SU-DHL-6 (cell line): Measurements from ENCODE around the gene GPHN.

Source experiments
- H2AFZ ChIP-seq: fragments of 200-600 bp; sonication (generic); 2 replicates; pipeline ENCODE4 v1.6.1; 2014; ENCODE audit warnings: low read depth, mild to moderate bottlenecking, moderate library complexity, mixed read lengths, antibody characterized with exemption, low read length; ENCODE audit not compliant: severe bottlenecking
- H3F3A ChIP-seq: fragments of 200-600 bp; shearing (Covaris generic); 2 replicates; pipeline ENCODE4 v1.6.0; 2016; ENCODE audit warnings: antibody characterized with exemption, mild to moderate bottlenecking; ENCODE audit not compliant: insufficient read depth
- H3K27ac ChIP-seq: fragments of 200-600 bp; sonication (generic); 2 replicates; pipeline ENCODE4 v1.5.1; 2016; ENCODE audit warnings: low read depth, mild to moderate bottlenecking, low read length, moderate library complexity, mixed read lengths
- H3K27me3 ChIP-seq: fragments of 200-600 bp; sonication (generic), shearing (Covaris generic); 2 replicates; pipeline ENCODE4 v1.6.0; 2014; ENCODE audit warnings: mild to moderate bottlenecking, low read length
- H3K36me3 ChIP-seq: fragments of 200-600 bp; sonication (generic); 2 replicates; pipeline ENCODE4 v1.6.1; 2014; ENCODE audit warnings: mild to moderate bottlenecking, low read length, mixed read lengths
- H3K4me2 ChIP-seq: fragments of 300-600, 200-600 bp; shearing (Covaris generic), sonication (generic); 2 replicates; pipeline ENCODE4 v1.6.0; 2014; ENCODE audit warnings: low read length, low read depth, mild to moderate bottlenecking; ENCODE audit not compliant: poor library complexity, severe bottlenecking
- H3K4me3 ChIP-seq: fragments of 200-600 bp; sonication (generic); 2 replicates; pipeline ENCODE4 v1.5.1; 2014; ENCODE audit warnings: antibody characterized with exemption, low read length, mild to moderate bottlenecking, mixed read lengths; ENCODE audit not compliant: insufficient read depth, poor library complexity, severe bottlenecking
- H3K79me2 ChIP-seq: fragments of 200-600 bp; sonication (generic); 2 replicates; pipeline ENCODE4 v1.6.1; 2014; ENCODE audit warnings: mild to moderate bottlenecking, low read length, moderate library complexity; ENCODE audit not compliant: insufficient read depth
- H3K9ac ChIP-seq: fragments of 200-600 bp; sonication (generic); 2 replicates; pipeline ENCODE4 v1.7.0; 2014; ENCODE audit warnings: mild to moderate bottlenecking, low read length
- H3K9me2 ChIP-seq: fragments of 200-600 bp; sonication (generic); replicated peaks from 2 replicates; pipeline ENCODE4 v1.6.1; 2014; ENCODE audit warnings: low read length; ENCODE audit not compliant: insufficient read depth
- H3K9me3 ChIP-seq: fragments of 200-600 bp; sonication (generic); 2 replicates; pipeline ENCODE4 v1.6.1; 2014; ENCODE audit warnings: low read length, mixed read lengths; ENCODE audit not compliant: insufficient read depth
- H4K20me1 ChIP-seq: fragments of 200-600 bp; sonication (generic); 2 replicates; pipeline ENCODE4 v1.6.1; 2014; ENCODE audit warnings: low read depth, mild to moderate bottlenecking, antibody characterized with exemption, low read length, moderate library complexity, mixed read lengths
- EZH2phosphoT487 ChIP-seq: fragments of 200-600 bp; sonication (generic), shearing (Covaris generic); conservative IDR thresholded peaks from 2 replicates; pipeline ENCODE4 v1.6.1; 2018; ENCODE audit warnings: mild to moderate bottlenecking, antibody characterized with exemption, low read length, moderate library complexity, mixed read lengths
- TF ChIP-seq, protein P1 (sequence below): fragments of 200-600 bp; sonication (generic); IDR thresholded peaks from one replicate; pipeline ENCODE4 v1.5.1; 2017; ENCODE audit warnings: antibody characterized with exemption, mild to moderate bottlenecking, low read length, moderate library complexity; ENCODE audit not compliant: insufficient read depth, poor library complexity, severe bottlenecking

The GPHN gene

DNA sequence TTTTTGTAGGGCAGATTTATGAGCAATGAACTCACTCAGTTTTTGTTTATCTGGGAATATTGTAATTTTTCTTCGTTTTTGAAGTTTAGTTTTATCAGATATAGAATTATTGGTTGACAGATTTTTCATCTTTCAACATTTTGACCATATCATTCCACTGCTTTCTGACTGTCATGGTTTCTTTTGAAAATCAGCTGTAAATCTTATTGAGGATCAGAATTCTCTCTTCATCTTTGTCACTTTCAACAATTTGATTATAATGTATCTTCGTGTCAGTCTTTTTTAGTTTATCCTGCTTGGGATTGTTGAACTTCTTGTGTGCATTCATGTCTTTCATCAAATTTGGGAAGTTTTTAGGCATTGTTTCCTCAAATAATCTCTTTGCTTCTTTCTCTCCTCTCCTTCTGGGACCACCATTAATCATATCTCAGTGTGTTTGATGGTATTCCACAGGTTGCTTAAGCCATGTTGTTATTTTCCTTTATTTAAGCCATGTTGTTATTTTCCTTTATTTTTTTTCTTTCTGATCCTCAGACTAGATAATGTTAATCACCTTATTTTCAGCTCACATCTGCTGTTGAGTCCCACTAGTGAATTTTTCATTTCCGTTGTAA is 451.6 kb downstream of the GPHN start:
- H3K9me2 ChIP-seq = no peaks in the 10 kb centered on the region
- H3K27me3 ChIP-seq = no peaks in the 10 kb centered on the region
- H3K4me3 ChIP-seq = no peak overlapping the region
- 0 out of 2 replicates have a peak, but pooled peaks cover 7% of the 10 kb centered on the region for H3K9me3 ChIP-seq
- H3K27ac ChIP-seq = no peak overlapping the region
- H3K79me2 ChIP-seq = no peaks in the 10 kb centered on the region
- no peaks in the 10 kb centered on the region for H3K36me3 ChIP-seq
- H3K9ac ChIP-seq = no peak overlapping the region
- no peak overlapping the region for H2AFZ ChIP-seq
- no peaks in the 10 kb centered on the region for H4K20me1 ChIP-seq
- TF ChIP-seq, protein P1, sequence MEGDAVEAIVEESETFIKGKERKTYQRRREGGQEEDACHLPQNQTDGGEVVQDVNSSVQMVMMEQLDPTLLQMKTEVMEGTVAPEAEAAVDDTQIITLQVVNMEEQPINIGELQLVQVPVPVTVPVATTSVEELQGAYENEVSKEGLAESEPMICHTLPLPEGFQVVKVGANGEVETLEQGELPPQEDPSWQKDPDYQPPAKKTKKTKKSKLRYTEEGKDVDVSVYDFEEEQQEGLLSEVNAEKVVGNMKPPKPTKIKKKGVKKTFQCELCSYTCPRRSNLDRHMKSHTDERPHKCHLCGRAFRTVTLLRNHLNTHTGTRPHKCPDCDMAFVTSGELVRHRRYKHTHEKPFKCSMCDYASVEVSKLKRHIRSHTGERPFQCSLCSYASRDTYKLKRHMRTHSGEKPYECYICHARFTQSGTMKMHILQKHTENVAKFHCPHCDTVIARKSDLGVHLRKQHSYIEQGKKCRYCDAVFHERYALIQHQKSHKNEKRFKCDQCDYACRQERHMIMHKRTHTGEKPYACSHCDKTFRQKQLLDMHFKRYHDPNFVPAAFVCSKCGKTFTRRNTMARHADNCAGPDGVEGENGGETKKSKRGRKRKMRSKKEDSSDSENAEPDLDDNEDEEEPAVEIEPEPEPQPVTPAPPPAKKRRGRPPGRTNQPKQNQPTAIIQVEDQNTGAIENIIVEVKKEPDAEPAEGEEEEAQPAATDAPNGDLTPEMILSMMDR = no peak
- no peak for TF ChIP-seq EZH2phosphoT487
- H3K4me2 ChIP-seq = no peak overlapping the region
- H3F3A ChIP-seq = no peaks in the 10 kb centered on the region

GRCh38 chr14:66965831-66966230 is 457.9 kb downstream of the GPHN start:
- H3K27me3 ChIP-seq = no peaks in the 10 kb centered on the region
- no peak overlapping the region for H3K4me3 ChIP-seq
- H3K27ac ChIP-seq = no peak overlapping the region
- no peaks in the 10 kb centered on the region for H3K9me3 ChIP-seq
- H3K36me3 ChIP-seq = no peaks in the 10 kb centered on the region
- no peaks in the 10 kb centered on the region for H4K20me1 ChIP-seq
- H3K9me2 ChIP-seq = no peaks in the 10 kb centered on the region
- TF ChIP-seq EZH2phosphoT487 = no peak
- H2AFZ ChIP-seq = no peak overlapping the region
- no peaks in the 10 kb centered on the region for H3K79me2 ChIP-seq
- no peaks in the 10 kb centered on the region for H3F3A ChIP-seq
- no peak overlapping the region for H3K9ac ChIP-seq
- H3K4me2 ChIP-seq = no peak overlapping the region

DNA sequence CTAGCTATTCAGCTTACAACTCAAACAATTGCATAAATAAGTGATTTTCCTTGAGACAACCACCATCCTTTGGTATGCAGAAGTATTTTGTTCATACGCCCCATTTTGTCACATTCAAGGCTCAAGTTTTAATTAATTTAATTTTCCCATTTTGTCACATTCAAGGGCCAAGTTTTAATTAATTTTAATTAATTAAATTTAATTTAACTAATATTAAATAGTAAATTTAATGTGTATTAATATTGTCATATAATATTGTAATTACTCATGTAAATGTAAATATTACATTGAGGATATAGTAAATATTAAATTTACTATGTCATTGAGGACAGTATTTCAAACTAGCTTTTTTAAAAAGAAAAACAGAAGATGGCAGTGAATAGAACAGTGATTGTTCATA is 464.5 kb downstream of the GPHN start:
- H3F3A ChIP-seq = no peaks in the 10 kb centered on the region

More for the DNA sequence above, 464.5 kb downstream of the GPHN start:
- Histone ChIP-seq H2AFZ (no peak overlapping the region), H3K9ac (no peak overlapping the region), H3K9me2 (no peaks in the 10 kb centered on the region), H3K9me3 (no peaks in the 10 kb centered on the region), H3K4me2 (no peak overlapping the region), H3K27ac (no peak overlapping the region), H4K20me1 (no peaks in the 10 kb centered on the region), H3K27me3 (no peaks in the 10 kb centered on the region), H3K79me2 (no peaks in the 10 kb centered on the region), H3K4me3 (no peak overlapping the region), H3K36me3 (no peaks in the 10 kb centered on the region)
- TF ChIP-seq, protein P1 = no peak
- no peak for TF ChIP-seq EZH2phosphoT487
